OCI-LY7 (cell line): ENCODE results near the gene ZDHHC9. TPM values are rescaled to one million over a fixed set of nuclear protein-coding genes. Genes with fewer than 3 reads are reported as not detected.
A peak's percentile ranks its signal among the peaks of the same experiment; 100 is the strongest.

Experiments used
- BruUV-seq: library from RNA; stranded (reverse); fragments of 400-500 nt; replicated peaks from 2 replicates; lab custom pipeline; 2021; lab: Mats Ljungman, UMichigan
- CTCF ChIA-PET: fragments of 300-600 bp; sonication (Branson Sonifier 250); formaldehyde crosslinking; loops from one replicate; lab custom pipeline; 2022; ENCODE audit warnings: antibody characterized with exemption; ENCODE audit not compliant: unreplicated experiment; lab: Charles Lee
- POLR2A ChIA-PET: fragments of 300-600 bp; sonication (Branson Sonifier 250); formaldehyde crosslinking; loops from one replicate; lab custom pipeline; 2022; ENCODE audit warnings: antibody characterized with exemption; lab: Charles Lee
- DNase-seq: peaks from one replicate; pipeline ENCODE4 v3.0.0-alpha.2; 2015; ENCODE audit warnings: low spot score
- H2AFZ ChIP-seq: fragments of 200-600 bp; sonication (generic), shearing (Covaris generic); 2 replicates; pipeline ENCODE4 v1.6.1; 2014; ENCODE audit warnings: mild to moderate bottlenecking, antibody characterized with exemption, low read length, moderate library complexity
- H3K27ac ChIP-seq: fragments of 200-600 bp; sonication (generic); 2 replicates; pipeline ENCODE4 v1.5.1; 2014; ENCODE audit warnings: mixed run types, low read depth, mild to moderate bottlenecking, moderate library complexity, low read length, inconsistent platforms; ENCODE audit not compliant: poor library complexity, severe bottlenecking
- H3K36me3 ChIP-seq: fragments of 200-600 bp; sonication (generic); 2 replicates; pipeline ENCODE4 v1.6.1; 2014; ENCODE audit warnings: mild to moderate bottlenecking, antibody characterized with exemption, low read length, moderate library complexity, mixed read lengths; ENCODE audit not compliant: insufficient read depth
- H3K4me1 ChIP-seq: fragments of 200-600 bp; sonication (generic); 2 replicates; pipeline ENCODE4 v1.5.1; 2014; ENCODE audit warnings: mild to moderate bottlenecking, low read length; ENCODE audit not compliant: insufficient read depth, poor library complexity, severe bottlenecking
- H3K4me2 ChIP-seq: fragments of 200-600 bp; sonication (generic); 2 replicates; pipeline ENCODE4 v1.6.1; 2014; ENCODE audit warnings: mild to moderate bottlenecking, low read length
- H3K4me3 ChIP-seq: fragments of 200-600 bp; sonication (generic); 2 replicates; pipeline ENCODE4 v1.5.1; 2014; ENCODE audit warnings: mild to moderate bottlenecking, low read depth, low read length; ENCODE audit not compliant: poor library complexity, severe bottlenecking
- H3K79me2 ChIP-seq: fragments of 200-600 bp; sonication (generic); 2 replicates; pipeline ENCODE4 v1.6.1; 2016; ENCODE audit warnings: low read depth, mild to moderate bottlenecking, low read length, moderate library complexity, mixed read lengths; ENCODE audit not compliant: insufficient read depth
- H3K9me2 ChIP-seq: fragments of 200-600 bp; sonication (generic); 2 replicates; pipeline ENCODE4 v1.6.1; 2016; ENCODE audit warnings: mild to moderate bottlenecking, low read length, mixed read lengths; ENCODE audit not compliant: insufficient read depth
- H3K9me3 ChIP-seq: fragments of 200-600 bp; sonication (generic); 2 replicates; pipeline ENCODE4 v1.6.1; 2014; ENCODE audit warnings: mild to moderate bottlenecking, mixed run types, low read length, mixed read lengths
- H4K20me1 ChIP-seq: fragments of 200-600 bp; sonication (generic); 2 replicates; pipeline ENCODE4 v1.6.1; 2014; ENCODE audit warnings: mild to moderate bottlenecking, antibody characterized with exemption, low read length, moderate library complexity, mixed read lengths; ENCODE audit not compliant: insufficient read depth
- CTCF ChIP-seq: fragments of 200-600 bp; sonication (generic); conservative IDR thresholded peaks from 2 replicates; pipeline ENCODE4 v1.5.1; 2014; ENCODE audit warnings: mild to moderate bottlenecking, antibody characterized with exemption, low read length, moderate library complexity, mixed read lengths
- EZH2phosphoT487 ChIP-seq: fragments of 200-600 bp; sonication (generic); IDR thresholded peaks from 2 replicates; pipeline ENCODE4 v1.6.1; 2018; ENCODE audit warnings: low read depth, borderline replicate concordance, mild to moderate bottlenecking, mixed run types, antibody characterized with exemption, low read length, moderate library complexity, mixed read lengths
- intact Hi-C: fragments of 100-400 bp; cut with micrococcal nuclease; formaldehyde crosslinking; loops from one replicate; pipeline ENCODE4 v1.10.0; 2022; ENCODE audit not compliant: unreplicated experiment
- total RNA-seq, 2 experiments: library from RNA; depleted of rRNA in 1 of 2; stranded (reverse); fragments of >200 nt in 1 of 2; shearing (Covaris generic) in 1 of 2; gene quantifications; 2 replicates each; pipeline ENCODE4 v1.2.3, GENCODE V29; 2014 to 2022

Gene ZDHHC9
- total RNA-seq, 2 experiments from 2014 or later, result 8.2 to 11.3 TPM

- no peak overlapping the region for H2AFZ ChIP-seq
- no peak for DNase-seq
- H4K20me1 ChIP-seq, result no peaks in the 10 kb centered on the region
- CTCF ChIA-PET, result no interaction called here
- H3K27ac ChIP-seq, result no peak overlapping the region
- POLR2A ChIA-PET, result interaction anchor here (1.7 to 2.6 kb wide), 2 partner anchors 10 to 16 kb away, joined by 4 to 13 read pairs; no protein-coding TSS in a partner anchor
- no peak overlapping the region for H3K4me3 ChIP-seq
- intact Hi-C loops, result no loop called here
- TF ChIP-seq EZH2phosphoT487 (no peak), CTCF (no peak)
- BruUV-seq, result no TSS peak
- peaks cover 66% of the 10 kb centered on the region for H3K4me1 ChIP-seq
- no peaks in the 10 kb centered on the region for H3K36me3 ChIP-seq
- no peaks in the 10 kb centered on the region for H3K9me3 ChIP-seq
- no peak overlapping the region for H3K4me2 ChIP-seq
- no peaks in the 10 kb centered on the region for H3K79me2 ChIP-seq
- no peaks in the 10 kb centered on the region for H3K9me2 ChIP-seq
These were observed 81.2 kb downstream of the ZDHHC9 start for GRCh38 chrX:129762448-129762847.

DNA sequence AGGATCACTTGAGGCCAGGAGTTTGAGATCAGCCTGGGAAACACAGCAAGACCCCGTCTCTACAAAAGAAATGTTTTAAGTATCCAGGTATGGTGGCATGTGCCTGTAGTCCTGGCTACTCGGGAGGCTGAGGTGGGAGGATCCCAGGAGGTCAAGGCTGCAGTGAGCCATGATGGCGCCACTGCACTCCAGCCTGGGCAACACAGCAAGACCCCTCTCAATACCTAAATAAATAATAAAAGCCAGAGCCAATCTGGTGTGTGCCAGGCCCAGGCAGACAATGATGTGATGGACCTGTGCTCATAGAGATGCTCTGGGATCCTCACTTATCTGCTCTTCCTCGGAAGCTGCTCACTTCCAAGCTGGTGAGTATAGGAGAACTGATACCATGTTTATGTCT lies 82.1 kb downstream of the ZDHHC9 start:
- no peak overlapping the region for H2AFZ ChIP-seq
- ChIA-PET POLR2A (interaction anchor here (0.8 to 2.6 kb wide), 2 partner anchors 10 to 11 kb away, joined by 3 to 13 read pairs; no protein-coding TSS in a partner anchor), CTCF (no interaction called here)
- no peaks in the 10 kb centered on the region for H3K36me3 ChIP-seq
- H3K9me3 ChIP-seq, result no peaks in the 10 kb centered on the region
- H4K20me1 ChIP-seq, result no peaks in the 10 kb centered on the region
- intact Hi-C loops, result no loop called here
- H3K27ac ChIP-seq, result no peak overlapping the region
- peaks cover 59% of the 10 kb centered on the region for H3K4me1 ChIP-seq
- BruUV-seq, result no TSS peak
- no peaks in the 10 kb centered on the region for H3K9me2 ChIP-seq
- TF ChIP-seq EZH2phosphoT487 (no peak), CTCF (no peak)
- no peaks in the 10 kb centered on the region for H3K79me2 ChIP-seq
- H3K4me3 ChIP-seq, result no peak overlapping the region
- no peak overlapping the region for H3K4me2 ChIP-seq
- no peak for DNase-seq

DNA sequence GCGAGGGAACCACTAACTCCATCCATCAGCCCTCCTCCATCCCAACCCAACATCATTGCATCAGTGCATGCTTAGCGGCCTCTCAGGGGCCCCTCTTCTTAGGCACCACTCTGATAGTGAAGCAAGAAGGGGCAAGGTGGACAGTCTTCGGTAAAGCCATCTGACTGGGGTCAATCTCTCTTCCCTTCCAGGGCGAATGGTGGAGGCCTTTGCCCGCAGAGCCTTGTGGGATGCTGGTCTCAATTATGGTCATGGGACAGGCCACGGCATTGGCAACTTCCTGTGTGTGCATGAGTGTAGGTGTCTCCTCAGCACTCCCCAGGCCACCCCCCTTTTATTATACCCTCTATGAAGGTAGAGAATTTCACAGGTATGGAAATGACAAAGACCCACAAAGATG lies 82.7 kb downstream of the ZDHHC9 start:
- Histone ChIP-seq H3K9me3 (no peaks in the 10 kb centered on the region), H3K36me3 (no peaks in the 10 kb centered on the region), H3K4me1 (peaks cover 61% of the 10 kb centered on the region), H3K79me2 (no peaks in the 10 kb centered on the region), H3K27ac (peak overlapping the region; percentile 41), H2AFZ (no peak overlapping the region), H4K20me1 (no peaks in the 10 kb centered on the region), H3K9me2 (no peaks in the 10 kb centered on the region), H3K4me2 (no peak overlapping the region), H3K4me3 (no peak overlapping the region)
- no peak for DNase-seq
- ChIA-PET CTCF (no interaction called here), POLR2A (interaction anchor here (3.3 to 3.6 kb wide), 2 partner anchors 9 to 21 kb away, joined by 17 to 31 read pairs; no protein-coding TSS in a partner anchor)
- TF ChIP-seq CTCF (no peak), EZH2phosphoT487 (no peak)
- no TSS peak for BruUV-seq
- intact Hi-C loops, result no loop called here
